HG03469 (cell line): Measurements from ENCODE around the gene RND1.

Source experiments
- ATAC-seq: cut with Tn5 transposase; IDR thresholded peaks from one replicate; pipeline ENCODE4 v1.9.1; 2021; ENCODE audit warnings: mild to moderate bottlenecking, moderate library complexity, moderate number of reproducible peaks; ENCODE audit not compliant: unreplicated experiment

RND1 gene

DNA sequence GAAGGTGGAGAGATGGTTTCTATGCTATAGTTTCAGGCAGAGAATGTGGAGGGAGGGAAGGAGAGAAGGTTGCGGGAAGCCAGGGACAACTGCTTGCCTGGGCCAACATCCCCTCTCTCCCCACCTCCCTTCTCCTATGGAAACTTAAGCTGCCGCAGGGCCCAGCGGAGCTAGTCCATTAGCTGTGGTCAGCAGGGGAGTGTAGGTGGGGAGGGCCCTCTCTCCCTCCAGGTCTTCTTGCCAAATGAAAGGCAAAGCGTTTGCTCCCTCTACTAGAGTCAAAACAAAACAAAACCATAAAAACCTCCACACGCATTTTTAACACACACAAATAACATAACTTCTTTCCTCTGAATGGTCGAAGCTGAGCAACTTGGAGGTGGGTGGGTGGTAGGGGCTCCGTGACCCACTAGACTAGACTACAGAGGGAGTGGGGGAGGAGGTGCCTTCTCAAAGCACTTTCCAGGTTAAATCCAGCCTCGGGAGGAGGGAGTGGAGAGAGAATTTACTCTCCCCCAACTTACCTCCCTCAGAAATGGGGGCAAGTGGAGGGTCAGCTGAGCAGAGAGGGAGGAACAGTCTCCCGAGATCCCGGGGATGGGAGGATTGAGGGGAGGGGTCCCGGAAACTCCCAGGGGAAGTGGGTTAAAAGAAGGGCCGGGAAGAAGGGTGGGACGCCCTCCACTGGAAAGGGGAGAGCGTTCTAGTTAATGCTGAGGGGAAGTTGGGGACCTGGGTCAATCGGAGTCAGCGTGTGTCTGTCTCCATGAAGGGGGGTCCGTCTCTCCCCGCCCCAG lies 52.0 kb downstream of the RND1 start:
- no peak for ATAC-seq

DNA sequence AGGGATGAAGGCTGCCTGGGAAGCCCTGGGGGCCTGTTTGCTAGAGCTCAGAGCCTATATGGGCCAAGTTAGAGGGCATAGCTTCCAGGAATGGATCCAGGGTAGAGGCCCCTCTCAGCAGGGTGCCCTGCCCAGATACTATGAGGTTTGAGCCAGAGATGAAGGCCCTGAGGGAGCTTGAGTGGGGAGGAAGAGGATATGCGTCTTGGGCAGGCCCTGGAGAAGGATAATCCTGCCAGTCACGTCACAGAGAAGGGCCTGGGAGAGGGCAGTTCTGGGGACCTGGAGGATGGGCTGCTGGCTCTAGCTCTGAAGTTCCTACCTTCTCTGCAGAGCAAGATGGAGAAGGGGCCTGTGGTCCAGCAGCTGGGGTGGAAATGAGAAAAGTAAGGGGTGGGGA lies 53.3 kb downstream of the RND1 start:
- ATAC-seq = no peak

DNA sequence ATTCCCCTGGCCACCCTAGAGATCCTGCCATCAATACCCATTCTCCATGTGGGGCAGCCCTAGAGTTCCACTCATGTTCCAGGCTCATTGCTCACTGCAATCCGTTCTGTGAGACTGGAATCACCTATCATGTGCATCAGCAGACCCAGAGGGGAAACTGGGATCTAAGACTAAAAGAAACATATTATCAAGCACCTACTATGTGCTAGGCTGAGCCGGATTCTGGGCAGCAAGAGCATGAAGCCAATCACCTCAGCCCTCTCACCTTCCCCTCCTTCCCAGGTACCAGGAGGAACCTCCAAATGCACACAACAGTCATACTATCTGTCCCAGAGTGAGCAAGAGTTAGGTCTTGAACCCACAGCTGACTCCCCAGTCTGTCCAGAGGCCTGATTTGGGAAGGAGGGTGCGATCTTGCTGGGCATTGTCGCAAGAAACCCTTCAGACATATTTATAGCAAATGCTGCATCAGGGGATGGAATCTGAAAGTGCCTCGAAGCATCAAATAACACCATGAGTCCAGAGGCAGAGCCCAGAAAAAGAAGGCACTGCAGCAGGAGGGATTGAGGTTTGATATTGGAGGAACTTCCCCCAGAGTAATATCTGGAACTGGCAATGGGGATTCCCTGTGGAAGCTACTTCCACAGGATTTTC lies 54.1 kb downstream of the RND1 start:
- no peak for ATAC-seq

DNA sequence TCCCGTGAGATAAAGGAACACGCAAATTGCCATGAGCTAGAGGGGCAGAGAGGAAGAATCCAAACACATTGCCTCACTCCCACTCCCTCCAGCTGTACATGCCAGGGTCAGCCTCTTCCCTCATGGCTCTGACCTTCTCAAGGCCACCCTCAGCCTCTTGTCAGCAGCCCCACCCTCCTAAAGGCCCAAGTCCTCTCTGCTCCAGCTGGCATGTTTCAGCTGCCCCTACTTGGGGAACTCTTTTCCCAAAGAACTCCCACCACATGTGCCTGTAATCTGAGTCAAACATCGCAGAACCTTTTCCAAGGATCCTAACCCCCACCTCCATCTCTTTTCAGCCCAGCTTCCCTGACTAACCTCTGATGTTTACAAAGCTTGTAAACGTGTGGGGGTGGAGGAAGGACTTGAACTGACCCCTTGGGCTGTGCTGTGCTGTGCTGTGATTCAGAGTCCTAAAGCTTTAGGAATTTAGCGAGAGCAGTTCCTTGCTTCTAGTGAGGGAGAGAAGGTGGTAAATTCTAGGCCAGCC lies 54.7 kb downstream of the RND1 start:
- no peak for ATAC-seq

DNA sequence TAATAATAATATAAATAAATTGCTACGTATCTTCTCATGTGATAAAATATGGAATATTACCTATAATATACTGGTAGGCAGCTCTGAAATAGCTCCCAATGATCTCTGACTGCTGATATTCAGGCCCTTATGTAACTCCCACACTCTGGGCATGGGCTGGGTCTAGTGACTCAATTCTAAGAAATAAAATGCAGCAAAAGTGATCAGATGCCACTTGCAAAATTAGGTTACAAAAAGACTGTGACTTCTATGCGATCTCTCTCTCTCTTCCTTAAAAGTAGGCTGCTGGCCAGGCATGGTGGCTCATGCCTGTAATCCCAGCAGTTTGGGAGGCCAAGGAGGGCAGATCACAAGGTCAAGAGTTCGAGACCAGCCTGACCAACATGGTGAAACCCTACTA lies 57.7 kb downstream of the RND1 start:
- ATAC-seq = no peak
